Measurements from ENCODE around the gene RRP15.

The RRP15 gene

DNA sequence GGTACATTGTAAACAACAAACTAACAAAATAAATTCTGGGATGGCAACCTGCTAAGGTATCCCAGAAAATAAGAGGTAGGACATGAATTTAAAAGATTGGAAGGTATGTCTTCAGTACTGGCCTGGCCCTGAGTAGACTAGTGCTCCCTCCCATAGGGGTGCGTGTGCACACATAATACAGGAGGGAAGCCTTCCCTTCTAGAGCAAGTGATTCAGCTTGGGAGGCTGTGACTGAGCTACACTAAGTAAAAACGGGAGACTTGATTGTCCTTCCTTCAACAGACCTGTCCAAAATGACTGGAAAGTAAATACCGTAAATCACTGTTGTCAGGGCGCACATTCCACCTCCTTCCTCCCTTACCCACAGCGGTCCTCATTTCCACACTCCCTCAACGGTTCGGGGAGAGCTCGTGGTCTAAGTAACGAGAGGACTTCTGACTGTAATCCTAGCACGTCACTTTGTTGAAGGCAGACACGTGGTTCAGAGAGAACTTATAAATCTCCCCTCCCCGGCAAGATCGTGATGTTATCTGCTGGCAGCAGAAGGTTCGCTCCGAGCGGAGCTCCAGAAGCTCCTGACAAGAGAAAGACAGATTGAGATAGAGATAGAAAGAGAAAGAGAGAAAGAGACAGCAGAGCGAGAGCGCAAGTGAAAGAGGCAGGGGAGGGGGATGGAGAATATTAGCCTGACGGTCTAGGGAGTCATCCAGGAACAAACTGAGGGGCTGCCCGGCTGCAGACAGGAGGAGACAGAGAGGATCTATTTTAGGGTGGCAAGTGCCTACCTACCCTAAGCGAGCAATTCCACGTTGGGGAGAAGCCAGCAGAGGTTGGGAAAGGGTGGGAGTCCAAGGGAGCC lies 60.0 kb downstream of the RRP15 start, which contains the start of gene TGFB2:
TSS of gene TGFB2 (plus strand) at position 523 of the 859 bp plus-strand sequence. CDS start 1,366 bp downstream, outside the sequence.
- no peak for FAIRE-seq

- no peak for FAIRE-seq
These were observed 60.7 kb downstream of the RRP15 start for GRCh38 chr1:218345673-218346390.

GRCh38 chr1:218346391-218347204 lies 61.5 kb downstream of the RRP15 start:
- FAIRE-seq = no peak

- FAIRE-seq = no peak
These were observed 62.2 kb downstream of the RRP15 start for GRCh38 chr1:218347336-218347722.

GRCh38 chr1:218347723-218348627 lies 62.9 kb downstream of the RRP15 start:
- FAIRE-seq = no peak

- no peak for FAIRE-seq
These were observed 63.6 kb downstream of the RRP15 start for GRCh38 chr1:218348628-218349071.

DNA sequence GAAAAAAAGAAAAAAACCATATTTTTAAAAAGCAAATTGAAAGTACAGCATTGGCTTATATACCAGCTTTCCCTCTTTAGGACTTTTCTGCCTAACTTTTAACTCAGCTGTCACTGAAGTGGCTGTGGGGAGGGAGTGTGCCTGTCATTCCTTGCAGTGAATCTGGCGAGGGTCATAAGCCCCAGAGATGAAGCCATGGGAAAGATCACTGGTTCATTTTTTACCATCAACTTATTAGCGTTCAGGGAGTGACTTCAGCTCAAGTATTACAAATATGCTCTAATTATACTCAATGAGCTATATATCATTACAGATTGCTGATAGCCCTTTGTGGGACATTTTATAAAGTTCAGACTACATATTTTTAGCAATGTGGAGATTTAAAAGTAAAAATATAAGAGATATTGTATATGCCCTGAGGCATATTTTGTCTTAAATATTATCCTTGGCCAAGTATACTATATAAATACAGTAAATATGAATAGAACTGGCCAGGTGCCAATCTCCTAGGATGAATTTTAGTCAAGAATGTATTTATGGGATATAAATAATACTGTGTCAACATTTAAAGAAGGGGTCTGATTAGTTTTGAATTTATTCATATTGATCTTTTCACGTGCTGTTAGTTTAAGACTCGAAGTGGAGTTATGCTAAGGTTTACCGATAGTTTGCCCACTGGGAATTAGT lies 64.4 kb downstream of the RRP15 start:
- no peak for FAIRE-seq

DNA sequence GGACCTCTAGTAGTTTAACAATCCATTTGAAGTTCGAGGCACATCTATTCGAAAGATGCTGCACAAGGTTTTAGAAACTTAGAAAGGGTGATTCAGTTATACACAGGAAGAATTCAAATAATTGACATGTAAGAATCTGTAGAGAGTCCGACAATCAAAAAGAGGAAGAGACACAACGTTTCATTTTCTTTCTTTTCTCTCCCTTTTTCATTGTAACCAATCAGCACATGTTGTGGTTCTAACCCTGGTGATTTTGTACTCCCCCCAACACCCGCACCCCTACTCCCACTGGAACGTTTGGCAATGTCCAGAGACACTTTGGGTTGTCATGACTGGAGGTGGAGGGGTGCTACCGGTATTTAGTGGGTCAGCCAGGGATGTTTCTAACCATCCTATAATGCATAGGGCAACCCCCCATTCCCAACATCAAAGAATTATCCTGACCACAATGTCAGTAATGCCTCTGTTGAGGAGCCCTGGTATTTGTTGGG lies 65.0 kb downstream of the RRP15 start:
- FAIRE-seq = no peak

DNA sequence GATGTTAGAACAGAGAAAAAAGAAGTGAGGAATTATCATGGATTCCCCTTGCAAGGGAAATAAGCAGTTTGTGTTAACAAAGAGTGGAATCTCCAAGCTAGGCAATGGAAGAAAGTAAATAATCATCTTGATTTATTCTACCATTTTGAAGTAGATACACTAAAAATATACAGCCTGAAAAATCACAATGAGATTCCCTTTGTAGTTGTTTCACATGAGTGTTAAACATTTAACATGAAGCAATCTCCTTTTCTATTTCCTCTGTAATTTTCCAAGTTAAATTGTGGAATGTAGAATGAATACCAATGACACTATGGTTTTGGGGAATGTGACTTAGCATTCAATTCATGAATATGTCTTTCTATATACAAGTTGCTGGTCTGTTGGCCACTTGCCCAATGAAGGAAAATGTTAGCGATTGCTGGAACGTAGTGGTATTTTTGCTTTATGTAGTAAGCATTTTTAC lies 65.7 kb downstream of the RRP15 start:
- FAIRE-seq = no peak

- FAIRE-seq = no peak
These were observed 66.4 kb downstream of the RRP15 start for GRCh38 chr1:218351391-218352074.

DNA sequence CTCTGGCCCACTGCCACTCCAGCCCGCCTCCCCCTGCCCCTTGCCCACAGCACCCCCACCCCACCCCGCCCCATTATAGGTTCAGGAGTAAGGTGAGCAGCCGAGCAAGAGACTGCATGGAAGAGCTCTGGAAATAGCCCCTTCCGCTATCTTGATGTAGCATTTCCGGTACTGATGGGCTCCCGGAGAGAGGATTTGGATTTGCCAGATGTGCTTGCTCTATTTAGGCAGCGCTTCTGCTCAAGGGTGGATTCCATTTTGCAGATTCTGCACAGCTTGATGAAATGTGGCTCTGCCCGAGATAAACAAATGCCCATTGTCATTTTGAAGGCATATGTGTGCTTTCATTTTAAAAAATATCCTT lies 67.0 kb downstream of the RRP15 start:
- no peak for FAIRE-seq

- no peak for FAIRE-seq
These were observed 68.6 kb downstream of the RRP15 start for GRCh38 chr1:218353656-218354055.

DNA sequence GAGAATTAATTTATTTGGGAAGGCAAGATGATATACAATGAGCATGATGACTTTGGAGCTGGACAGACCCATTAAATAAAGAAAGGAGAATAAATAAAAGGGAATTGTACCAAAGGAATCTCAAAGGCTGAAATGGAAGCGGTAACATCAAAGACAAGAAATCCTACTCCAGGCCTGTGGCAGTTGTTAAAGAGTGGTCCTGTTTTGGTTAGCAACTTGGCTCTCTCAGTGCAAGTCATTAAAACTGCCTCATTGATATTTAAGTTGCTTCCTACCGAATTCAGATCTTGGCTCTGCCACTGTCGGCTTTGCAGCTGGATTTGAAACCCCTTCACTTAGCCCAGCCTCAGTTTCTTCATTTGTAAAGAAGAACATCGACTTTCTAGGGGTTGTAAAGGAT lies 70.2 kb downstream of the RRP15 start:
- FAIRE-seq = no peak

- FAIRE-seq = no peak
These were observed 72.3 kb downstream of the RRP15 start for GRCh38 chr1:218357211-218357892.

- no peak for FAIRE-seq
These were observed 72.8 kb downstream of the RRP15 start for GRCh38 chr1:218357893-218358232.

GRCh38 chr1:218361298-218362065 lies 76.4 kb downstream of the RRP15 start:
- no peak for FAIRE-seq

DNA sequence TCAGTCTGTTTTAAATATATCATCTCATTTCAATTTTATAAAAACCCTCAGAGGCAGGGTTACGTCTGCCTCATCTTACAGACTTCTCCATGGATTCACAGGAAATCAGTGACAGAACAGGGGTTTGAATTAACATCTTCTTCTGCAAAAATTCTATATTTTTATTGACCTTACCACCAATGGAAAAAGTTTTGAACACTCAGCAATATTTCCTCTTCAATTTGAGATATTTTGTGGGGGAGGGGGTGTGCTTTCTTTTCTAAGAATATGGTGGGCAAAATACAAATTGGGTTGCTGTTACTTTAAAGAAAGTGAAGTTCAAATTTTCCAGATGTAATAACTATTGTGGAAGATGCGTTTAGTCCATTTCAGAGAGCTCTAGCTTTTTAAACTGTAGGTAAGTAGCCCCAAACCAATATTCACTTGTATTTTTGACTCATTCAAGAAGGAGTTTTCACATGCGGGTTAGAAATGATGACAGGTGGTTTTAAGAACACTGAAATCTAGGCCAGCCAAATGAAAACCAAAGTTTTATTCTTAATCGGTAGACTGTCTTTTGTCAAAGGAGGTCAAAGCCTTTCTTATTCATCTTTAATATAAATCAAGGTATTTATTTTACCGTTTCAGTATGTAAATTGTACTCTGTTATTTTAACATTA lies 77.5 kb downstream of the RRP15 start:
- no peak for FAIRE-seq

GRCh38 chr1:218363141-218363540 lies 78.0 kb downstream of the RRP15 start:
- no peak for FAIRE-seq

Measured in A204.1 (cell line).